ENCODE results near the gene ADIPOR2. TPM values are rescaled to one million over a fixed set of nuclear protein-coding genes. Genes with fewer than 3 reads are reported as not detected.

The ADIPOR2 gene
- total RNA-seq, 2 experiments from 2014 or later: 24.7 to 51.1 TPM

- no peak for DNase-seq (ENCODE audit: low spot score)
- TF ChIP-seq EZH2phosphoT487 (IDR thresholded peaks at IDR 0.05; ENCODE audit: borderline replicate concordance, low read depth, low read length): no peak
- no peak for TF ChIP-seq CTCF (conservative IDR thresholded peaks at IDR 0.05; ENCODE audit: low read length)
- ChIA-PET POLR2A (no interaction called here), CTCF (ENCODE audit: unreplicated experiment) (interaction anchor here (0.6 kb wide), 1 partner anchor 58 kb away, joined by 3 read pairs; no protein-coding TSS in a partner anchor)
- Histone ChIP-seq H3K36me3 (ENCODE audit: insufficient read depth, low read length) (no peaks in the 10 kb centered on the region), H3K79me2 (ENCODE audit: insufficient read depth, low read depth, low read length) (no peaks in the 10 kb centered on the region), H3K4me2 (ENCODE audit: low read length) (no peak overlapping the region), H2AFZ (ENCODE audit: low read length) (no peak overlapping the region), H3K4me1 (ENCODE audit: insufficient read depth, low read length, poor library complexity, severe bottlenecking) (no peaks in the 10 kb centered on the region), H3K4me3 (ENCODE audit: low read depth, low read length, poor library complexity, severe bottlenecking) (no peak overlapping the region), H3K27ac (ENCODE audit: low read depth, low read length, poor library complexity, severe bottlenecking) (no peak overlapping the region), H4K20me1 (ENCODE audit: insufficient read depth, low read length) (no peaks in the 10 kb centered on the region), H3K9me3 (ENCODE audit: low read length) (no peaks in the 10 kb centered on the region), H3K9me2 (ENCODE audit: insufficient read depth, low read length) (no peaks in the 10 kb centered on the region)
- no TSS peak for BruUV-seq (replicated peaks)
- intact Hi-C loops (cut with micrococcal nuclease; ENCODE audit: unreplicated experiment): no loop called here
Observed at GRCh38 chr12:1829306-1829900, 138.5 kb downstream of the ADIPOR2 start.

- TF ChIP-seq CTCF (conservative IDR thresholded peaks at IDR 0.05; ENCODE audit: low read length) (no peak), EZH2phosphoT487 (IDR thresholded peaks at IDR 0.05; ENCODE audit: borderline replicate concordance, low read depth, low read length) (no peak)
- Histone ChIP-seq H3K4me2 (ENCODE audit: low read length) (no peak overlapping the region), H3K27ac (ENCODE audit: low read depth, low read length, poor library complexity, severe bottlenecking) (no peak overlapping the region), H3K4me1 (ENCODE audit: insufficient read depth, low read length, poor library complexity, severe bottlenecking) (no peaks in the 10 kb centered on the region), H3K79me2 (ENCODE audit: insufficient read depth, low read depth, low read length) (no peaks in the 10 kb centered on the region), H3K9me2 (ENCODE audit: insufficient read depth, low read length) (no peaks in the 10 kb centered on the region), H3K9me3 (ENCODE audit: low read length) (no peaks in the 10 kb centered on the region), H2AFZ (ENCODE audit: low read length) (no peak overlapping the region), H3K4me3 (ENCODE audit: low read depth, low read length, poor library complexity, severe bottlenecking) (no peak overlapping the region), H4K20me1 (ENCODE audit: insufficient read depth, low read length) (no peaks in the 10 kb centered on the region), H3K36me3 (ENCODE audit: insufficient read depth, low read length) (no peaks in the 10 kb centered on the region)
- CTCF ChIA-PET (ENCODE audit: unreplicated experiment): no interaction called here
- no peak for DNase-seq (ENCODE audit: low spot score)
- intact Hi-C loops (cut with micrococcal nuclease; ENCODE audit: unreplicated experiment): no loop called here
- BruUV-seq (replicated peaks): no TSS peak
- POLR2A ChIA-PET: no interaction called here
Observed at GRCh38 chr12:1830401-1830845, 139.6 kb downstream of the ADIPOR2 start.
